Caco-2 (cell line): Measurements from ENCODE around the gene NLGN1. TPM values are rescaled to one million over a fixed set of nuclear protein-coding genes. Genes with fewer than 3 reads are reported as not detected.

Experiments
- BruUV-seq: library from RNA; stranded (reverse); fragments of 400-500 nt; replicated peaks from 2 replicates; lab custom pipeline; 2021; lab: Mats Ljungman, UMichigan
- CTCF ChIA-PET: fragments of 300-600 bp; sonication (Branson Sonifier 250); formaldehyde crosslinking; loops from one replicate; lab custom pipeline; 2022; ENCODE audit warnings: antibody characterized with exemption; lab: Charles Lee
- POLR2A ChIA-PET: fragments of 300-600 bp; sonication (Branson Sonifier 250); formaldehyde crosslinking; loops from one replicate; lab custom pipeline; 2022; ENCODE audit warnings: antibody characterized with exemption; lab: Charles Lee
- DNase-seq, 2 experiments: peaks; one replicate each; pipeline versions ENCODE4 v3.0.0 to v3.0.0-alpha.2; 2020 to 2022
- H3K27me3 ChIP-seq: replicated peaks from 2 replicates; pipeline ENCODE4 v1.6.0; 2011; ENCODE audit warnings: low read length; ENCODE audit not compliant: control insufficient read depth, insufficient read depth
- H3K36me3 ChIP-seq: 2 replicates; pipeline ENCODE4 v1.5.1; 2011; ENCODE audit warnings: low read length; ENCODE audit not compliant: control insufficient read depth, insufficient read depth
- H3K4me1 ChIP-seq: fragments of 250-450 bp; sonication (Bioruptor Pico); 2 replicates; pipeline ENCODE4 v1.5.1; 2020; ENCODE audit warnings: mild to moderate bottlenecking
- H3K4me3 ChIP-seq: 2 replicates; pipeline ENCODE4 v1.5.1; 2011; ENCODE audit warnings: low read depth, mild to moderate bottlenecking, control low read depth, low read length
- H3K9me3 ChIP-seq: fragments of 250-450 bp; sonication (Bioruptor Pico); 2 replicates; pipeline ENCODE4 v1.5.1; 2020; ENCODE audit warnings: mild to moderate bottlenecking, moderate library complexity
- H3K27ac Mint-ChIP-seq: one replicate; pipeline ENCODE4 v1.8.0; 2022; ENCODE audit warnings: mixed read lengths; ENCODE audit not compliant: unreplicated experiment
- H3K27me3 Mint-ChIP-seq: one replicate; pipeline ENCODE4 v1.8.0; 2022; ENCODE audit warnings: mixed read lengths; ENCODE audit not compliant: insufficient read depth, unreplicated experiment
- H3K36me3 Mint-ChIP-seq: one replicate; pipeline ENCODE4 v1.8.0; 2022; ENCODE audit warnings: mild to moderate bottlenecking, mixed read lengths; ENCODE audit not compliant: insufficient read depth, unreplicated experiment
- H3K4me1 Mint-ChIP-seq: one replicate; pipeline ENCODE4 v1.8.0; 2022; ENCODE audit warnings: low read depth, mixed read lengths; ENCODE audit not compliant: unreplicated experiment
- H3K4me3 Mint-ChIP-seq: one replicate; pipeline ENCODE4 v1.8.0; 2022; ENCODE audit warnings: mild to moderate bottlenecking, moderate library complexity, mixed read lengths; ENCODE audit not compliant: unreplicated experiment
- H3K9me3 Mint-ChIP-seq: one replicate; pipeline ENCODE4 v1.8.0; 2022; ENCODE audit warnings: mixed read lengths; ENCODE audit not compliant: unreplicated experiment
- intact Hi-C: fragments of 100-400 bp; cut with micrococcal nuclease; formaldehyde crosslinking; loops from one replicate; pipeline ENCODE4 v1.10.0; 2022; ENCODE audit not compliant: unreplicated experiment
- total RNA-seq: library from RNA; stranded (reverse); gene quantifications from 2 replicates; pipeline ENCODE4 v1.2.3, GENCODE V29; 2022
- TF ChIP-seq, protein P1 (sequence below), 2 experiments: fragments of 200-600 bp in 1 of 2; IDR thresholded peaks; 1 replicate in 1 of 2; 2 replicates in 1 of 2; pipeline versions ENCODE4 v1.5.1 to v1.8.0; 2011 to 2022; ENCODE audit warnings: antibody characterized with exemption in 1 of 2, control low read depth in 1 of 2, inconsistent platforms in 1 of 2, low read depth in 1 of 2, low read length in 1 of 2, mild to moderate bottlenecking in 1 of 2, moderate library complexity in 1 of 2; ENCODE audit not compliant: insufficient read depth in 1 of 2, severe bottlenecking in 1 of 2, unreplicated experiment in 1 of 2

NLGN1 gene
- total RNA-seq, 1 experiment from 2014 or later, result not detected

DNA sequence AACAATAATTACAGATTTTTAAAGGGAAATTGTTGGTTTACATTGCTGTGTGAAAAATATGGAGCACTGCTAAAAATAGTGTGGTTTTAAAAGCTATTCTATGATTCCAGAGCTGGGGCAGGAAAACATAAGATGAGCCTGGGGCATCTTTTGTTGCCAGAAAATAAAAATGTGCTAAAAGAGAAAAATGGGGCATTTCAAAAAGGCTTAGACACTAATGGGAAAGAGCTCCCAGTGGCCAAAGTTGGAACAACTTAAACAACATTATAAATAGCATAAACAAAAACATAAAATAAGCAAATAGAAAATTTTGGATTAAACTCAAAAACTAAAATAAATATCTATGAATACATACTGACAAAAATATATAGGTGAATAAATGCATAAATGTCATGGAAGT lies 478.9 kb downstream of the NLGN1 start:
- Mint-ChIP-seq H3K36me3 (no peaks in the 10 kb centered on the region), H3K27ac (no peak overlapping the region), H3K4me1 (no peaks in the 10 kb centered on the region), H3K4me3 (no peak overlapping the region), H3K9me3 (no peaks in the 10 kb centered on the region), H3K27me3 (peaks cover 6% of the 10 kb centered on the region)
- ChIA-PET POLR2A (no interaction called here), CTCF (no interaction called here)
- no peaks in the 10 kb centered on the region for H3K36me3 ChIP-seq
- intact Hi-C loops, result no loop called here
- no peak for DNase-seq
- no peak overlapping the region for H3K4me3 ChIP-seq
- TF ChIP-seq, protein P1, sequence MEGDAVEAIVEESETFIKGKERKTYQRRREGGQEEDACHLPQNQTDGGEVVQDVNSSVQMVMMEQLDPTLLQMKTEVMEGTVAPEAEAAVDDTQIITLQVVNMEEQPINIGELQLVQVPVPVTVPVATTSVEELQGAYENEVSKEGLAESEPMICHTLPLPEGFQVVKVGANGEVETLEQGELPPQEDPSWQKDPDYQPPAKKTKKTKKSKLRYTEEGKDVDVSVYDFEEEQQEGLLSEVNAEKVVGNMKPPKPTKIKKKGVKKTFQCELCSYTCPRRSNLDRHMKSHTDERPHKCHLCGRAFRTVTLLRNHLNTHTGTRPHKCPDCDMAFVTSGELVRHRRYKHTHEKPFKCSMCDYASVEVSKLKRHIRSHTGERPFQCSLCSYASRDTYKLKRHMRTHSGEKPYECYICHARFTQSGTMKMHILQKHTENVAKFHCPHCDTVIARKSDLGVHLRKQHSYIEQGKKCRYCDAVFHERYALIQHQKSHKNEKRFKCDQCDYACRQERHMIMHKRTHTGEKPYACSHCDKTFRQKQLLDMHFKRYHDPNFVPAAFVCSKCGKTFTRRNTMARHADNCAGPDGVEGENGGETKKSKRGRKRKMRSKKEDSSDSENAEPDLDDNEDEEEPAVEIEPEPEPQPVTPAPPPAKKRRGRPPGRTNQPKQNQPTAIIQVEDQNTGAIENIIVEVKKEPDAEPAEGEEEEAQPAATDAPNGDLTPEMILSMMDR (IDR thresholded peaks at IDR 0.05; ENCODE audit: insufficient read depth in 1 of 2, low read depth in 1 of 2, low read length in 1 of 2, severe bottlenecking in 1 of 2, unreplicated experiment in 1 of 2), result peak; percentile 15 to 44
- no peaks in the 10 kb centered on the region for H3K4me1 ChIP-seq
- no peaks in the 10 kb centered on the region for H3K27me3 ChIP-seq
- no peaks in the 10 kb centered on the region for H3K9me3 ChIP-seq
- BruUV-seq, result no TSS peak

DNA sequence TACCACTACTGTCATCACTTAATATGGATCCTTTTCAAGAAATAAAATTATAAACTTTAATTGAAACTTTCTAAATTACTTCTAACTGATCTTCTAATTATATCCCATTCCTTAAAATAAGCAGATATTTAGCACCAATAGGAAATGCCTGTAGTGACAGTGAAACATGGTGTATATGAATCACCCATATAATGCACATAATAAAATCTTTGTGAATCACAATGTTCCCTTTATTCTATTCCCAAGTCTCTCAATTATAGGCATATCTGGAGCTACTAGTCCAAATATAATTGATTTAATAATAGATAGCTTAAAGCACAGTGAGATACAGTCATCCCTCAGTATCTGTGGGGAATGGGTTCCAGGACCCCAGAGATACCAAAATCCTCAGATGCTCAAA lies 490.3 kb downstream of the NLGN1 start:
- Histone ChIP-seq H3K27me3 (no peaks in the 10 kb centered on the region), H3K4me3 (no peak overlapping the region), H3K36me3 (no peaks in the 10 kb centered on the region), H3K9me3 (no peaks in the 10 kb centered on the region), H3K4me1 (no peaks in the 10 kb centered on the region)
- POLR2A ChIA-PET, result no interaction called here
- H3K4me3 Mint-ChIP-seq, result no peak overlapping the region
- no peaks in the 10 kb centered on the region for H3K36me3 Mint-ChIP-seq
- CTCF ChIA-PET, result no interaction called here
- intact Hi-C loops, result no loop called here
- BruUV-seq, result no TSS peak
- TF ChIP-seq, protein P1 (IDR thresholded peaks at IDR 0.05; ENCODE audit: insufficient read depth in 1 of 2, low read depth in 1 of 2, low read length in 1 of 2, severe bottlenecking in 1 of 2, unreplicated experiment in 1 of 2), result no peak
- no peak overlapping the region for H3K27ac Mint-ChIP-seq
- H3K4me1 Mint-ChIP-seq, result no peaks in the 10 kb centered on the region
- no peaks in the 10 kb centered on the region for H3K27me3 Mint-ChIP-seq
- DNase-seq, result no peak
- H3K9me3 Mint-ChIP-seq, result no peaks in the 10 kb centered on the region

DNA sequence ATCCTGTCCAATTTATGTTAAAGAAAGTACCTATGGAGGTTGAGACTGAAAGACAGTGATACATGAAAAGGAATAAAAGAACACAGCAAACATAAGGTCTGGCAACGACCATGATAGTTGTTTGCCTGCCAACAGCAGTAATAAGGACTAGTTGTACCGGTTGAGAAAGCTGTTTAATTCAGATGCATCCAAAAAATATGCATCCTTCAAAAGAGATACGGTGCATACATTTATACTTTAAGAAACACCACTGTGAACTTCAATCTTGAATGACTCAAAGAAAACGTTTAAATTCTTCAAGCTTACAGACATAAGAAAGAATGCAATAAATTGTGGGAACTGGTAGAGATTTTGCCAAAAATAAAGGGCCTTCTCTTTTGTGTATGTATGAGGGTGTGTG lies 492.1 kb downstream of the NLGN1 start:
- intact Hi-C loops, result no loop called here
- no peaks in the 10 kb centered on the region for H3K36me3 Mint-ChIP-seq
- H3K27me3 Mint-ChIP-seq, result peaks cover 4% of the 10 kb centered on the region
- no peak overlapping the region for H3K27ac Mint-ChIP-seq
- POLR2A ChIA-PET, result no interaction called here
- no peaks in the 10 kb centered on the region for H3K4me1 Mint-ChIP-seq
- no peaks in the 10 kb centered on the region for H3K27me3 ChIP-seq
- no peaks in the 10 kb centered on the region for H3K4me1 ChIP-seq
- H3K36me3 ChIP-seq, result no peaks in the 10 kb centered on the region
- DNase-seq, result no peak
- no peaks in the 10 kb centered on the region for H3K9me3 ChIP-seq
- no TSS peak for BruUV-seq
- TF ChIP-seq, protein P1 (IDR thresholded peaks at IDR 0.05; ENCODE audit: insufficient read depth in 1 of 2, low read depth in 1 of 2, low read length in 1 of 2, severe bottlenecking in 1 of 2, unreplicated experiment in 1 of 2), result no peak
- H3K9me3 Mint-ChIP-seq, result no peaks in the 10 kb centered on the region
- CTCF ChIA-PET, result no interaction called here
- H3K4me3 ChIP-seq, result no peak overlapping the region
- H3K4me3 Mint-ChIP-seq, result no peak overlapping the region
